Activated CD8-positive, alpha-beta memory T cell treated with anti-CD3 and anti-CD28 coated beads, Interleukin-2, amount 50 U/mL, for 4 hours (primary cell): ENCODE measurements around the gene WDR1.

ENCODE experiments used
- DNase-seq: peaks from one replicate; pipeline ENCODE4 v3.0.0-alpha.2; 2020

Gene WDR1

GRCh38 chr4:10116569-10117358, at the start of gene WDR1:
TSS of gene WDR1 (minus strand) at chr4:10116799. CDS start at chr4:10116666, 133 bp downstream.
- DNase-seq: peak; percentile 92

- DNase-seq: no peak
Measured at GRCh38 chr4:10164877-10165283, 48.3 kb upstream of the WDR1 start.

- no peak for DNase-seq
Measured at GRCh38 chr4:10163296-10163695, 46.7 kb upstream of the WDR1 start.

GRCh38 chr4:10162341-10163000, 45.9 kb upstream of the WDR1 start:
- no peak for DNase-seq

GRCh38 chr4:10161840-10162239, 45.2 kb upstream of the WDR1 start:
- no peak for DNase-seq

GRCh38 chr4:10161146-10161545, 44.5 kb upstream of the WDR1 start:
- no peak for DNase-seq

GRCh38 chr4:10160281-10160856, 43.8 kb upstream of the WDR1 start:
- DNase-seq: no peak

- DNase-seq: no peak
Measured at GRCh38 chr4:10159671-10160070, 43.1 kb upstream of the WDR1 start.

- DNase-seq: no peak
Measured at GRCh38 chr4:10158333-10158942, 41.8 kb upstream of the WDR1 start.

- DNase-seq: peak; percentile 30
Measured at GRCh38 chr4:10157478-10158332, 41.1 kb upstream of the WDR1 start.

GRCh38 chr4:10154241-10154640, 37.6 kb upstream of the WDR1 start:
- DNase-seq: no peak

- DNase-seq: no peak
Measured at GRCh38 chr4:10153161-10153560, 36.6 kb upstream of the WDR1 start.

GRCh38 chr4:10151182-10151581, 34.6 kb upstream of the WDR1 start:
- no peak for DNase-seq

GRCh38 chr4:10144966-10145365, 28.4 kb upstream of the WDR1 start:
- DNase-seq: no peak

- DNase-seq: no peak
Measured at GRCh38 chr4:10144479-10144878, 27.9 kb upstream of the WDR1 start.

GRCh38 chr4:10143171-10143570, 26.6 kb upstream of the WDR1 start:
- no peak for DNase-seq

- no peak for DNase-seq
Measured at GRCh38 chr4:10140866-10141759, 24.5 kb upstream of the WDR1 start.

- no peak for DNase-seq
Measured at GRCh38 chr4:10139518-10139917, 22.9 kb upstream of the WDR1 start.

GRCh38 chr4:10135260-10135659, 18.7 kb upstream of the WDR1 start:
- no peak for DNase-seq

- no peak for DNase-seq
Measured at GRCh38 chr4:10134141-10134540, 17.5 kb upstream of the WDR1 start.

GRCh38 chr4:10131202-10131601, 14.6 kb upstream of the WDR1 start:
- DNase-seq: no peak
